Hematopoietic multipotent progenitor cell treated with erythropoietin and hydrocortisone succinate and interleukin-3 and kit ligand, for 8 days (in vitro differentiated cells): ENCODE measurements around the gene OR2D3.
"Not testable (repeated sequence)": the region's sequence is repeated elsewhere in the genome, so short reads cannot be mapped to it uniquely, and the experiment has no call there.

ENCODE experiments used
- DNase-seq: peaks from one replicate; pipeline ENCODE4 v3.0.0-alpha.2; 2015

The OR2D3 gene

GRCh38 chr11:6931146-6931713, 10.4 kb downstream of the OR2D3 start:
- DNase-seq, result no peak

DNA sequence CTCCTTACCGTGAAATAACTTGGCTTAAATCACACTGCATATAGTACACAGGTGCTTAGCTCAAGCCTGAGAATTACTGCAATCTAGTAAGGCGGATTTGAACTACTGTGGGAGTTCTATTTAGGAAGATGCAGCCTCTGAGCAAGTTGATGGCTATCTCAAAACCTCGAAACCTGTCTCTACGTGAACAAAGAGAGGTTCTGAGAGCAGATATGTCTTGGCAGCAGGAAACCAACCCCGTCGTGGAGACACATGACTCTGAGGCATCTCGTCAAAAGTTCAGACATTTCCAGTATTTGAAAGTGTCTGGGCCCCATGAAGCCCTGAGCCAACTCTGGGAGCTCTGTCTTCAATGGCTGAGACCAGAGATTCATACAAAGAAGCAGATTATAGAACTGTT, 11.3 kb downstream of the OR2D3 start:
- DNase-seq, result no peak

DNA sequence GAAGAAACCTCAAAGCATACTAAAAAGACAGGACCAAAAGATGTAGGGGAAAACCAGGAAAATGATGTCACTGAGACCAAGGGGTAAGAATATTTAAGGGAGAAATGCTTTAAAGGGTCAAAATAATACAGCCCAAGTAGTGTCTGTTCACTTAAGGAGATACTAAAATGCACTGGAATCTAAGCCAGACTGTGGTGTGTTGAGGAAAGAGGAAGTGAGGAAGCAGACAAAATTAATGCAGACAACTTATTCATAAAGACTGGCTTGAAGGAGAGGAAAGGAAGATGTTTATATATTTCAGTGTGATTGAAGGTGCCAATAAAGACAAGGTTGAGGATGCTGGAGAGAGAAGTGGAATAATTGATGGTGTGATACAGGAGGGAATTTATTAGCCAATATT, 21.2 kb downstream of the OR2D3 start:
- no peak for DNase-seq

DNA sequence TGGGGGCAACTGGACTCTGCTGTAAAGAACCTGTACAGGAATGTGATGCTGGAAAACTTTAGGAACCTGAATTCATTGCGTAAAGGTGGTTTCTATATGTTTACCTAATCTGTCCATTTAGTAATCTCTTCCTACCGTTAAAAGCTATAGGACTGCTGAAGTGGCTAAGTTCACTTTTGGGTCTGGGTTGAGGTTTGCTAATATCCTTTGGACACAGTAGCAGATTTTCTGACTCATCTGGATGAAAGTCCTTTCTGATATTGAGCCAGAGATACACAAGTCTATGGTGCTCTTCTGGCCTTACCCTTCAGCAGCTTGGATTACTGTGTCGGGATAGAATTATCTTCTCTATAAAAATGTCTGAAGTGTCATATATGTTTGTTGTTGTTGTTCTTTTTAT, 22.3 kb downstream of the OR2D3 start:
- no peak for DNase-seq

GRCh38 chr11:6954248-6954647, 33.4 kb downstream of the OR2D3 start:
- not testable (repeated sequence) for DNase-seq

- no peak for DNase-seq
These were observed 41.3 kb downstream of the OR2D3 start for GRCh38 chr11:6962141-6962540.

DNA sequence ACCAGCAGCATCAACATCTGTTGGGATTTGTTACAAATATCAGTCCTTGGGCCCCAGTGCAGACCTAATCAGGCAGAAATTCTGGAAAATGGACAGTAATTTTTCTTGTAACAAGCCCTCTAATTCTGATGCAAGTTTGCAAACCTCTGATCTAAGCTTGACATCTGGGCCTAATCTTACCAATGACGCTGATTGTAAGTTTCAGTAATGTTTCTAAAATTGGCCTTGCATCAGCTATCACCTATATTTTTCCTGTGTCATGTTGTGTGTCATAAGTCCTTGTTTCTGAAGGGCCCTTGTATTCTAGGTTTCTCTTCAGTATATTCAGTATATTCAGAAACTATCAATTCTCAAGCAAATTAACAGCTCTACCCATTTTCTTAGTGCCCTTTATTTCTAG, 41.9 kb downstream of the OR2D3 start:
- no peak for DNase-seq

DNA sequence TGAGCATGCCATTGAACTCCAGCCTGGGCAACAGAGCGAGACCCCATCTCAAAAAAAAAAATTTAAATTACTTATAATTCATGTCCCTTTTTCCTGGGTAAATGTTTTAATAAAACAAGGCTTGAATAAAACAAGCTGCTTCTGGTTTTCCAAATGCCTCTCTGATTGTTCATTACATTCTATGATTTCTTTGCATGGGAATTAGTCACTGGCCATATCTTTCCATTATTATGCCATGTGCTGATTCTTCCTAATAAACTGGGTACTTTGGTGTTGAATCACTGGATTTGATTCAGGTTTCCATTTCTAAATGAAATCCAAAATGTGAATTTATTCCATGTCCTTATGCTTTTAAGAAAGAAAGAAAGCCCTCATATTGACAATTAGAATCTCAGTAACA, 48.0 kb downstream of the OR2D3 start:
- DNase-seq, result no peak

- DNase-seq, result not testable (repeated sequence)
These were observed 49.1 kb downstream of the OR2D3 start for GRCh38 chr11:6969854-6970253.
